Measurements from ENCODE around the gene CDA. TPM values are rescaled to one million over a fixed set of nuclear protein-coding genes. Genes with fewer than 3 reads are reported as not detected.

The CDA gene
- total and polyA plus RNA-seq, 10 of the 15 experiments (the other 5 are each of a cell fraction or from before 2014, with no cell fraction given): not detected

DNA sequence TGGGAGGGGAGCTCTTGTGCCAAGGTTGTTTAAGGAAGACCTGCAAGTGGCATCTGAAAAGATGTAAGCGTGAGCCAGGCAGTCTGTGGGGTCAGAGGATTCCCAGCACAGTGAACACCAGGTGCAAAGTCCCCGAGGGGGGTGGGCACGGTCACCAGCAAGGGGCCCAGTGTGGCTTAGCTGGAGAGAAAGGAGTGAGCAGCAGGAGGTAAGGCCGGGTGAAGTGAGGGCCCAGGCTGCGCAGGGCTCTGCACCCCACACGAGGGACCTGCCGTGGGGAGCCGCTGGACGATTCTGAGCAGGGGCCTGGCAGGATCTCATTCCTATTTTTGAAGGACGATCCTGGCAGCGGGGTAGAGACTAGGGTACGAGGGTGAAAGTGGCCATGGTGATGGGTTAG is 68.1 kb downstream of the CDA start (continued):
- TF ChIP-seq, protein P1, sequence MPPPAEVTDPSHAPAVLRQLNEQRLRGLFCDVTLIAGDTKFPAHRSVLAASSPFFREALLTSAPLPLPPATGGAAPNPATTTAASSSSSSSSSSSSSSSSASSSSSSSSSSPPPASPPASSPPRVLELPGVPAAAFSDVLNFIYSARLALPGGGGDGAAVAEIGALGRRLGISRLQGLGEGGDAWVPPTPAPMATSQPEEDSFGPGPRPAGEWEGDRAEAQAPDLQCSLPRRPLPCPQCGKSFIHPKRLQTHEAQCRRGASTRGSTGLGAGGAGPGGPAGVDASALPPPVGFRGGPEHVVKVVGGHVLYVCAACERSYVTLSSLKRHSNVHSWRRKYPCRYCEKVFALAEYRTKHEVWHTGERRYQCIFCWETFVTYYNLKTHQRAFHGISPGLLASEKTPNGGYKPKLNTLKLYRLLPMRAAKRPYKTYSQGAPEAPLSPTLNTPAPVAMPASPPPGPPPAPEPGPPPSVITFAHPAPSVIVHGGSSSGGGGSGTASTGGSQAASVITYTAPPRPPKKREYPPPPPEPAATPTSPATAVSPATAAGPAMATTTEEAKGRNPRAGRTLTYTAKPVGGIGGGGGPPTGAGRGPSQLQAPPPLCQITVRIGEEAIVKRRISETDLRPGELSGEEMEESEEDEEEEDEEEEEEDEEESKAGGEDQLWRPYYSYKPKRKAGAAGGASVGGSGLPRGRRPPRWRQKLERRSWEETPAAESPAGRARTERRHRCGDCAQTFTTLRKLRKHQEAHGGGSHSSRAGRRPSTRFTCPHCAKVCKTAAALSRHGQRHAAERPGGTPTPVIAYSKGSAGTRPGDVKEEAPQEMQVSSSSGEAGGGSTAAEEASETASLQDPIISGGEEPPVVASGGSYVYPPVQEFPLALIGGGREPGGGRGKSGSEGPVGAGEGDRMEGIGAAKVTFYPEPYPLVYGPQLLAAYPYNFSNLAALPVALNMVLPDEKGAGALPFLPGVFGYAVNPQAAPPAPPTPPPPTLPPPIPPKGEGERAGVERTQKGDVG (CRISPR knock-in tag; IDR thresholded peaks at IDR 0.05): no peak
- TF ChIP-seq CHD4 (IDR thresholded peaks at IDR 0.05) (no peak), YBX1 (IDR thresholded peaks at IDR 0.05) (no peak), E4F1 (IDR thresholded peaks at IDR 0.05; ENCODE audit: borderline replicate concordance, partially characterized antibody) (no peak), TBL1XR1 (IDR thresholded peaks at IDR 0.05; ENCODE audit: low read depth, low read length) (no peak), RCOR1 (conservative IDR thresholded peaks at IDR 0.05; ENCODE audit: low read depth, low read length) (no peak)
